HG03378 (cell line): Measurements from ENCODE around the gene LMLN.
"Not testable (repeated sequence)": the region's sequence is repeated elsewhere in the genome, so short reads cannot be mapped to it uniquely, and the experiment has no call there.

Experiments
- ATAC-seq: cut with Tn5 transposase; IDR thresholded peaks from one replicate; pipeline ENCODE4 v1.9.1; 2021; ENCODE audit warnings: mild to moderate bottlenecking, moderate library complexity; ENCODE audit not compliant: unreplicated experiment

The LMLN gene

DNA sequence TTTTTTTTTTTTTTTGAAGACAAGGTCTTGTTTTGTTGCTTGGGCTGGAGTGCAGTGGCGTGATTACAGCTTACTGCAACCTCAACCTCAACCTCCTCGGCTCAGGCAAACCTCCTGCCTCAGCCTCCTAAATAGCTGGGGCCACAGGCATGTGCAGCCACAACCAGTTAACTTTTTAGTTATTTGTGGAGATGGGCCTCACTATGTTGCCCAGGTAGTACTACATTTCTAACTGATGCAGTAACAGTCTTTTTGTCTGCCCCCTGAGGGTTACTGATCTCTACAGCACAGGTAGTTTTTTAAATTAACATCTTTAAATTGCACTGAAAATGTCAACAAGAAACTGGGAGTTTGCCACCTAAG is 3.4 kb upstream of the LMLN start:
- no peak for ATAC-seq

GRCh38 chr3:197957790-197958133 is 2.3 kb upstream of the LMLN start:
- ATAC-seq: no peak

- ATAC-seq: no peak
Measured at GRCh38 chr3:197958346-197958745, 1.7 kb upstream of the LMLN start.

DNA sequence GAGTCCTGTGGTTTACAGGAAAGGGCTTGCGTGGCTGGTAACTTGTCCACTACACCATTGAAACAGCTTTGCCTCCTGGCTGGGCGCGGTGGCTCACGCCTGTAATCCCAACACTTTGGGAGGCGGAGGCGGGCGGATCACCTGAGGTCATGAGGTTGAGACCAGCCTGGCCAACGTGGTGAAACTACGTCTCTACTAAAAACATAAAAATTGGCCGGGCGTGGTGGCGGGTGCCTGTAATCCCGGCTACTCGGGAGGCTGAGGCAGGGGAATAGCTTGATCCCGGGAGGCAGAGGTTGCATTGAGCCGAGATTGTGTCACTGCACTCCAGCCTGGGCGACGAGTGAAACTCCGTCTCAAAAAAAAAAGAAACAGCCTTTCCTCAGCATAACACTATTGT is 1.2 kb upstream of the LMLN start:
- ATAC-seq: not testable (repeated sequence)

GRCh38 chr3:197959500-197959890 is 522 bp upstream of the LMLN start:
- ATAC-seq: no peak

DNA sequence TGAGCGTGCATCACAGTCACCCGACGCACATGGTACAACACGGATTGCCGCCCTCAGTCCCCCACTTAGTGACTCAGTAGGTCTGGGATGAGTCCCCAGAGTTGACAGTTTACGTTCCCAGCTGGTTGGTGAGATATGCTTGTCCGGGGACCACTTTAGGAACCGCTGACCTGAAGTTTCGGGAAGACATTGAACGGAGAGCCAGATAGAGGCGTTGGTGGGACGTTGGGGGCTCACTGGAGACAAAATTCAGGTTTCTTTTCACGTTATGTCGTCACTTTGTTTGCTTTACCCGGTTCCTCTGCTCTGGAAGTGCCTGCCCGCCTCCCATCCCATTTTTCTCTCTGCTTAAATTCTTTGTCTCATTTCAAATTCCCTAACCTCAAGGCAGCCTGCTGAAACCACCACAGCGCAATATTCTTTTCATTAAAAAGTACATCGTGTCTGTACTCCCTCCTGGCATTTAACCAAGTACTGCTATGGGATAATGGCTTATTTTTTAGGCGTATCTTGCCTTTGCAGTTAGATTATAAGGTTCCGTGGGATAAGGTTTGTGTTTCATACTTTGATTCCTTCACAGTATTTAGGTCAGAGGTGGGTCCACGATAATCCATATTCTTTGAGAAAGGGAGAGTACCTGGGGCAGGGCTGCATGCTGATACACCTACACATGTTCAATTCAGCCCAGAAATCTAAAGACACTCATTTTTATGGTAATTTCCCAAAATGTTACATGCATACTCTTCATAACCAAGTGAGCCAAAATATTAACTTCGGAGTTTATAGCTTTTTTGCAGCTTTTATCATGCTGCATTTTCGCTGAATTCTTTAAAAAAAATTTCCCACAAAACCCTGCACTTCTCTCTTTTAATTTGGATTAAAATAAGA is 921 bp downstream of the LMLN start:
- ATAC-seq: no peak

- no peak for ATAC-seq
Measured at GRCh38 chr3:197961582-197961945, 1.5 kb downstream of the LMLN start.

DNA sequence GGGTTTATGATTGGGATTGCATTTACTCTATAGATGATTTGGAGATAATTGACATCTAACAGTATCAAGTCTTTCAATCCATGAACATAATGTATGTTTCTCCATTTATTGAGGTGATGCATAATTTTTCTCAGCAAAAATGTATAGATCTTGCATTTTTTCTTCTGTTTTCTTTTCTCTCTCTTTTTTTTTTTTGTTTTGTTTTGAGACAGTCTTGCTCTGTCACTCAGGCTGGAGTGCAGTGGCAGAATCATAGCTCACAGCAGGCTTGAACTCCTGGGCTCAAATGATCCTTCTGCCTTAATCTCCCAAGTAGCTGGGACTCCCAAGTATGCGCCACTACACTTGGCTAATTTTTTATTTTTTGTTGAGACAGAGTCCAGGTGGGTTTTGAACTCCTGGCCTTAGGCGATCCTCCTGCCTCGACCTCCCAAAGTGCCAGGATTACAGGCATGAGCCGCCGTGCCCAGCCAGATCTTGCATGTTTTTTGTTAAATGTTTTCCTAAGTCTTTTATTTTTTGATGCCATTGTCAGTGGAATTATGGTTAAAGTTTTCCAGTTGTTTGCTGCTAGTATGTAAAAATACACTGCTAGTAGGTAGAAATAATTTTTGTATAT is 3.1 kb downstream of the LMLN start:
- no peak for ATAC-seq

GRCh38 chr3:197967337-197967989 is 7.4 kb downstream of the LMLN start:
- ATAC-seq: not testable (repeated sequence)

DNA sequence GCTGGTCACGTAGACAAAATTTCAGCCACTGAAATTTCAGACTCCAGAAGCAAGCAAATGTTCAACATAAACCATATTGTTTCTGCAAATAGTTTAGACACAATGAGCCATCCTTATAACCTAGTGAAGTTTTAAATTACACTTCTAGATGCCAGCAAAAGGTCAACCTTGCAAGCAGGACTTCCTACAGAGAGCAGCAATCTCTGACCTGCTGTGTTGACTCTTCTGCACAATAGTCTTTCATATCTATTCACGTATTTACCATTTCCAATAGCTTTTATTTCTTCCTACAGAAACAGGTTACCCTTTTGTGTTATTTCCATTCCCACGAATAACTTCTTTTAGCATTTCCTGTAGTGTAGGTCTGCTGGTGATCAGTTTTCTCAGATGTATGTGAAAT is 10.6 kb downstream of the LMLN start:
- ATAC-seq: no peak

- no peak for ATAC-seq
Measured at GRCh38 chr3:197974016-197974415, 14.0 kb downstream of the LMLN start.

GRCh38 chr3:197975311-197975710 is 15.3 kb downstream of the LMLN start:
- no peak for ATAC-seq

- no peak for ATAC-seq
Measured at GRCh38 chr3:197983076-197983475, 23.1 kb downstream of the LMLN start.

GRCh38 chr3:197989651-197990050 is 29.6 kb downstream of the LMLN start:
- ATAC-seq: no peak

DNA sequence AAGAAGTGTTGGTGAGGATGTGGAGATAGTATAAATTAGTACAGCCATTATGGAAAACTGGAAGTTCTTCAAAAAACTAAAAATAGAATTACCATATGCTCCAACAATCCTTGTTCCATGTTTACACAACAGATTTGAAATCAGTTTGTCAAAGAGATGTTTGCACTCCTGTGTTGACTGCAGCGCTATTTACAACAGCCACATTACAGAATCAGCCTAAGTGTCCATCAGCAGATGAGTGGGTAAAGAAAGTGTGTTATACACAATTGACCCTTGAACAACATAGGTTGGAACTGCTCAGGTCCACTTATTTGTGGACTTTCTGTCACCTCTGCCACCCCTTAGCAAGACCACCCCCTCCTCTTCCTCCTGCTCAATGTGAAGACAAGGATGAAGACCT is 34.7 kb downstream of the LMLN start:
- ATAC-seq: no peak

DNA sequence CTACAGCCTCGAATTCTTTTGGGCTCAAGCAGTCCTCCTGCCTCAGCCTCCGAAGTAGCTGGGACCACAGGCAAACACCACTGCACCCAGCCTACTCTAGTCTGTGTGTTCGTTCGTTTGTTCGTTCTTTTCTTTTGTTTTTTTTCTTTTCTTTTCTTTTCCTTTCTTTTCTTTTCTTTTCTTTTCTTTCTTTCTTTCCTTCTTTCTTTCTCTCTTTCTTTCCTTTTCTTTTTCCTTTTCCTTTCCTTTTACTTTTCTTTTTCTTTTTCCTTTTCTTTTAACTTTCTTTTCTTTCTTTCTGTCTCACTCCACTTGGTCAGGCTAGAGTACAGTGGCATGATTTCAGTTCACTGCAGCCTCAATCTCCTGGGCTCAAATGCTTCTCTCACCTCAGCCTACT is 36.8 kb downstream of the LMLN start:
- ATAC-seq: no peak

DNA sequence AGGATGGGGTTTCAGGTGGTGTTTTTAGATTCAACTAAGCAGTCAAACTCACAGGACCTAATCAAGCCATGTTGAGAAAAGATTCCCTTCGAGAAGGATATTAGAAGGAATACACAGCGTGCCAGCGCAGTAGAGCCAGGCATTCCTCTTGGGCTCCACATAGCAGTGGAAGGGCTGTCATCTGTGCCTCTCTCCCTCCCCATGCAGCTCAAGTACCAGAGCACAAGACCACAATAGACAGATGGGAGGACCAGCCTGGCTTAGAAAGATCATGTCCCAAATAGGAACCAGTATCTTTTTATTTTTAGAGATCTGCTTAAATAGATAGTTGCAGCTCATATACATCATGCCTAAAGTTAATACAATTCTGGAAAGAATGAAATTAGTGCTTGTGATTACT is 37.9 kb downstream of the LMLN start:
- no peak for ATAC-seq

DNA sequence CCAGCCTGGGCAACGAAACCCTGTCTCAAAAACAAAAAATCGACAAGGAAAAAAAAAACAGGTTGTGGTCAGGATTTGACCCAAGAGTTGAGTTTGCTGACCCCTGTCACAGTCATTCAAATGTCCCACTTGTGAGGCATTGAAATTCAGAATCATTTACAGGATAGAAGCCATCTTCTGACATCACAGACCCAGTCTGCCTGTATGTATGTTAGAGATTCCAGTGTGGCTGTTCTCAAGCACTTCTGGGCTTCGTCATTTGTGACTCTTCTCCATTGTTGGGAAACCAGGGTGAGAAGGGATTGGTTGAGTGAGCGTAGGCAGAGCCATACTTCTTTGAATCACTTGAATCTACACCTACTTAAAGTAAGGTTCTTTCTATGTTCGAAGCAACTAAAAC is 57.1 kb downstream of the LMLN start:
- no peak for ATAC-seq

DNA sequence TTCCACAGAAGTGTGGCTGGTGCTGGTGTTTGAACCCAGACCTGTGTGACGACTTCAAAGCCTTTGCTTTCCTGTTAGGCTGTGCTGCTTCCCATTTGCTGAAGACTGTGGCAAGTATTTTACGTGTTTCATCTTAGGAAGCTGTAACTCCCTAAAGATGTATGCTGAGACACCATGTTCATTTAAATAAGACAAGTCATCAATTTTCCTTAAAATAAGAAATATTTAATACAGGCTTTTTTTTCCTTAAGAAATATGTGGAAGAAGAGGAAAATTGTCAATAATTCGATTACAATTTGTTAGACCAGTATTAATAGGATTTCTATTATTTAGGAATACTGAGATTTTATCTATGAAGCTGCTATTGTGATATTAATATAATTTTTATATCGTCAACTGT is 58.4 kb downstream of the LMLN start:
- ATAC-seq: no peak

DNA sequence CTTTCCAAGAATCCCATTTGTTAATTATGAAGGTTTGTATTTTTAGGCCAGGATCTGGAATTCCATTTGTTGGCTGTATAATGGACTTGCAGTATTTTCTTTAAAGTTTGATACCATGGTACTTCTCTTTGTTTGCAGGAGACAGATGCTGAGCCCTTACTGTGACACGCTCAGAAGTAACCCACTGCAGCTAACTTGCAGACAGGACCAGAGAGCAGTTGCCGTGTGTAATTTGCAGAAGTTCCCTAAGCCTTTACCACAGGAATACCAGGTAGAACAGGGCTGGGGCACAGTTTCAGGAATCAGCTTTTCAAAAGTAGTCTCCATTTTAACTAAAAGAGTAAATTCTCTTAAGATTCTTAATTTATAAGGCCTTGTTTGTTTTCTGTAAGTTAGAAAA is 59.1 kb downstream of the LMLN start:
- no peak for ATAC-seq

- ATAC-seq: no peak
Measured at GRCh38 chr3:198021320-198021719, 61.3 kb downstream of the LMLN start.

DNA sequence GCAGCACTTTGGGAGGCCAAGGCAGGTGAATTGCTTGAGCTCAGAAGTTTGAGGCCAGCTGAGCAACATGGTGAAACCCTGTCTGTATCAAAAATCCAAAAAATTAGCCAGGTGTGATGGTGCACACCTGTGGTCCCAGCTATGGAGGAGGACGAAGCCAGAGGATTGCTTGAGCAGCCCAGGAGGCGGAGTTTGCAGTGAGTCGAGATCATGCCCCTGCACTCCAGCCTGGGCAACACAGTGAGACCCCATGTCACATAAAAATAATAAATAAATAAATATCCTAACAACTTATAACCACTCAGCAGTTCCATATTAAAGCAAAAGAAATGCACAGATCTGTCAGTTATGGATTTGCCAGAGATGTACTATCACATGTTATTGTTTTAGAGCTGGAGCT is 62.6 kb downstream of the LMLN start:
- no peak for ATAC-seq
